IMR-90 (cell line): ENCODE measurements around the gene FAM177A1. TPM values are rescaled to one million over a fixed set of nuclear protein-coding genes. Genes with fewer than 3 reads are reported as not detected.

Source experiments
- CEBPB ChIP-seq: IDR thresholded peaks from 2 replicates; pipeline ENCODE4 v1.6.1; 2012; ENCODE audit warnings: low read depth, low read length, improper control_type of control experiment
- CTCF ChIP-seq: conservative IDR thresholded peaks from 2 replicates; pipeline ENCODE4 v1.5.1; 2012; ENCODE audit warnings: mild to moderate bottlenecking, low read depth, low read length, improper control_type of control experiment
- MAFK ChIP-seq: IDR thresholded peaks from 2 replicates; pipeline ENCODE4 v1.6.1; 2012; ENCODE audit warnings: low read depth, low read length, improper control_type of control experiment
- MXI1 ChIP-seq: IDR thresholded peaks from 2 replicates; pipeline ENCODE4 v1.6.1; 2012; ENCODE audit warnings: low read depth, mild to moderate bottlenecking, low read length, moderate library complexity, borderline replicate concordance
- POLR2A ChIP-seq: IDR thresholded peaks from 2 replicates; pipeline ENCODE4 v1.6.1; 2012; ENCODE audit warnings: mild to moderate bottlenecking, low read depth, low read length
- polyA plus RNA-seq, 3 experiments: library from polyadenylated mRNA; depleted of rRNA; stranded (reverse); fragments of >200 nt; gene quantifications; 2 replicates each; pipeline ENCODE4 v1.2.3, GENCODE V29; 2012; ENCODE audit warnings: low replicate concordance in 1 of 3
- total RNA-seq: library from RNA; depleted of rRNA; stranded (reverse); fragments of >200 nt; gene quantifications from 2 replicates; pipeline ENCODE4 v1.2.3, GENCODE V29; 2012

The FAM177A1 gene
- total and polyA plus RNA-seq, 2 of the 4 experiments (the other 2 are of a cell fraction), result 18.5 to 33.4 TPM

- TF ChIP-seq MXI1, result 0 out of 2 replicates have a peak, but pooled peaks have one; percentile 23
- TF ChIP-seq CEBPB, result no peak
- TF ChIP-seq MAFK, result no peak
- no peak for TF ChIP-seq CTCF
- no peak for TF ChIP-seq POLR2A
These were observed 76.8 kb downstream of the FAM177A1 start (continued) for GRCh38 chr14:35122696-35123387.
